SH-SY5Y (cell line): Measurements from ENCODE around the gene LRRC40.

Experiments
- GATA2 ChIP-seq: IDR thresholded peaks from 2 replicates; pipeline ENCODE4 v1.6.1; 2011; ENCODE audit warnings: mild to moderate bottlenecking, low read depth, low read length
- GATA3 ChIP-seq: IDR thresholded peaks from 2 replicates; pipeline ENCODE4 v1.6.1; 2011; ENCODE audit warnings: low read depth, mild to moderate bottlenecking, low read length, moderate library complexity

DNA sequence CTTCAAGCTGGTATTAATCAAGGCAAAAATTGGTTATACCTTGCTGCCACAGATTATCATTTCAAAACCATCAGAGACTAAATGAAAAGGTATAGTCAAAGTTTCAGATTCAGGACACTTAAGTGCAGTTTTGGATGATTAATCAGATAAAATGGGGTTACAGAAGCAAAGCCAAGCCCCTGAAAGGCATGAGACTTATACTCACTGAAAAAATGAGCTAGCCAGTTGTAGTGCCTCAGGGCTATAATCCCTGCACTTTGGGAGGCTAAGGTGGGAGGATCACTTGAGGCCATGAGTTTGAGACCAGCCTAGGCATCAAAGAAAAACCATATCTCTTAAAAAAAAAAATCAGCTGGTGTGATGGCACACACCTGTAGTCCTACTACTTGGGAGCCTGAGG is 15.2 kb downstream of the LRRC40 start:
- no peak for TF ChIP-seq GATA2
- TF ChIP-seq GATA3, result no peak
